ENCODE results near the gene GATA2.

GATA2 gene

DNA sequence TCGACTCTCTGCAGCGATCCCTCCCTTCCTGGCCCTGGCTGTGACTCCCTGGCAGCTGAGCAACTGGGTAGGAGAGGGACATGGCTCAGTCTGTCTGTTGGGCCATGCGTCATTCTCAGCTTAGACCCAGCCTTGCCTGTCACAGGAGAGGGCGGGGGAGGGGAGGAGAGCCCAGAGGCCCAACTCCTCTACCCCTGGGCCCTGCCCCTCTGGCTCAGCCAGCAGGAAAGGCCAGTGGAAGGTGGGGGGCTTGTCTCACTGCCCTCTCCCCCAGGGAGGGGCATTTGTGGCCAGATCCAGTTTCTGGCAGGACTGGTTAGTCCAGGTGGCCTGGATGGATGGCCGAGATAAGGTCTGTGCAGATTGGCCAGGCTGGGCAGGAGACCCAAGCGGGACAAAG is 57.9 kb downstream of the GATA2 start:
- Histone ChIP-seq H3K9ac (ENCODE audit: low read length) (no peak overlapping the region), H3K9me3 (ENCODE audit: insufficient read depth, low read length) (no peaks in the 10 kb centered on the region), H3K4me2 (ENCODE audit: low read depth, low read length, poor library complexity, severe bottlenecking) (no peak overlapping the region), H3K9me2 (replicated peaks; ENCODE audit: insufficient read depth, low read length) (no peaks in the 10 kb centered on the region), H3K4me3 (ENCODE audit: insufficient read depth, low read length, poor library complexity, severe bottlenecking) (no peak overlapping the region), H3K79me2 (ENCODE audit: insufficient read depth, low read length) (no peaks in the 10 kb centered on the region), H3K36me3 (ENCODE audit: low read length) (no peaks in the 10 kb centered on the region), H3K27me3 (ENCODE audit: low read length) (no peaks in the 10 kb centered on the region), H4K20me1 (ENCODE audit: low read depth, low read length) (no peaks in the 10 kb centered on the region), H3K27ac (ENCODE audit: low read depth, low read length) (no peak overlapping the region), H2AFZ (ENCODE audit: low read depth, low read length, severe bottlenecking) (no peak overlapping the region), H3F3A (ENCODE audit: insufficient read depth) (no peaks in the 10 kb centered on the region)
- TF ChIP-seq, protein P1, sequence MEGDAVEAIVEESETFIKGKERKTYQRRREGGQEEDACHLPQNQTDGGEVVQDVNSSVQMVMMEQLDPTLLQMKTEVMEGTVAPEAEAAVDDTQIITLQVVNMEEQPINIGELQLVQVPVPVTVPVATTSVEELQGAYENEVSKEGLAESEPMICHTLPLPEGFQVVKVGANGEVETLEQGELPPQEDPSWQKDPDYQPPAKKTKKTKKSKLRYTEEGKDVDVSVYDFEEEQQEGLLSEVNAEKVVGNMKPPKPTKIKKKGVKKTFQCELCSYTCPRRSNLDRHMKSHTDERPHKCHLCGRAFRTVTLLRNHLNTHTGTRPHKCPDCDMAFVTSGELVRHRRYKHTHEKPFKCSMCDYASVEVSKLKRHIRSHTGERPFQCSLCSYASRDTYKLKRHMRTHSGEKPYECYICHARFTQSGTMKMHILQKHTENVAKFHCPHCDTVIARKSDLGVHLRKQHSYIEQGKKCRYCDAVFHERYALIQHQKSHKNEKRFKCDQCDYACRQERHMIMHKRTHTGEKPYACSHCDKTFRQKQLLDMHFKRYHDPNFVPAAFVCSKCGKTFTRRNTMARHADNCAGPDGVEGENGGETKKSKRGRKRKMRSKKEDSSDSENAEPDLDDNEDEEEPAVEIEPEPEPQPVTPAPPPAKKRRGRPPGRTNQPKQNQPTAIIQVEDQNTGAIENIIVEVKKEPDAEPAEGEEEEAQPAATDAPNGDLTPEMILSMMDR (IDR thresholded peaks at IDR 0.05; ENCODE audit: insufficient read depth, low read length, poor library complexity, severe bottlenecking), result no peak
- TF ChIP-seq EZH2phosphoT487 (conservative IDR thresholded peaks at IDR 0.05; ENCODE audit: low read length), result no peak

DNA sequence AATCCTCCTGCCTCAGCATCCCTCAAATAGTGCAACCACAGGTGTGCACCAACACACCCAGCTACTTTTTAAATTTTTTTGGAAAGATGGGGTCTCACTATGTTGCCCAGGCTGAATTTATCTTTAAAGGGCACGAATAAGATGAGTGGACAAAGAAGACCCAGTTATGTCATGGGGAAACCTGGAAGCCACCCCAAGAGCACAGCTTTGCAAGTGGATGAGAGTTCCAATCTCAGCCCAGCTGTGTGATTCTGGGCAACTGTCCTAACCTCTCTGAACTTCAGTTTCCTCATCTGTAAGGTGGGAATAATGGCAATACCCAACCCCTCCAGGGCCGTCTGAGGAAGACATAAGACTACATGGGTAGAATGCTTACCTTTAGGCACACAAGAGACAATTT is 58.5 kb downstream of the GATA2 start:
- no peaks in the 10 kb centered on the region for H3K9me3 ChIP-seq (ENCODE audit: insufficient read depth, low read length)
- H3K36me3 ChIP-seq (ENCODE audit: low read length), result no peaks in the 10 kb centered on the region
- H3K4me2 ChIP-seq (ENCODE audit: low read depth, low read length, poor library complexity, severe bottlenecking), result no peak overlapping the region
- no peaks in the 10 kb centered on the region for H3K9me2 ChIP-seq (replicated peaks; ENCODE audit: insufficient read depth, low read length)
- H4K20me1 ChIP-seq (ENCODE audit: low read depth, low read length), result no peaks in the 10 kb centered on the region
- no peak overlapping the region for H3K9ac ChIP-seq (ENCODE audit: low read length)
- H3K4me3 ChIP-seq (ENCODE audit: insufficient read depth, low read length, poor library complexity, severe bottlenecking), result no peak overlapping the region
- H3K27me3 ChIP-seq (ENCODE audit: low read length), result no peaks in the 10 kb centered on the region
- TF ChIP-seq EZH2phosphoT487 (conservative IDR thresholded peaks at IDR 0.05; ENCODE audit: low read length), result no peak
- TF ChIP-seq, protein P1 (IDR thresholded peaks at IDR 0.05; ENCODE audit: insufficient read depth, low read length, poor library complexity, severe bottlenecking), result no peak
- no peaks in the 10 kb centered on the region for H3F3A ChIP-seq (ENCODE audit: insufficient read depth)
- no peaks in the 10 kb centered on the region for H3K79me2 ChIP-seq (ENCODE audit: insufficient read depth, low read length)
- H3K27ac ChIP-seq (ENCODE audit: low read depth, low read length), result no peak overlapping the region
- no peak overlapping the region for H2AFZ ChIP-seq (ENCODE audit: low read depth, low read length, severe bottlenecking)

DNA sequence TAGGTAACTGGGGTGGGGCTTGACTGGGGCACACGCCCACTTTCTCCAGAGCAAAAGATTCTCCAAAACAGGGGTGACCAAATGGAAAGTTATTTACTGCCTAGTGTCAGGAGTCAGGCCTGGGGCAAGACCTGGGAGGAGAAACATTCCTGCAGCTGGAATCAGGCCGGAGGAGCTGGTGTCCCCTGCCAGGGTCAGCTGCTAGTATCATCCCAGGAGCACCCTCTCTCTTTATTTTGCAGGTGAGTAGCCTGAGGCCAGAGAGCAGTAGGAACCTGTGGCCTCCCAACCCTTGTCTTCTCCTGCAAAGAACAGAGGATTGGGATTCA is 59.2 kb downstream of the GATA2 start:
- Histone ChIP-seq H2AFZ (ENCODE audit: low read depth, low read length, severe bottlenecking) (no peak overlapping the region), H3K4me3 (ENCODE audit: insufficient read depth, low read length, poor library complexity, severe bottlenecking) (no peak overlapping the region), H3F3A (ENCODE audit: insufficient read depth) (no peaks in the 10 kb centered on the region), H3K27ac (ENCODE audit: low read depth, low read length) (no peak overlapping the region), H3K4me2 (ENCODE audit: low read depth, low read length, poor library complexity, severe bottlenecking) (no peak overlapping the region), H3K36me3 (ENCODE audit: low read length) (no peaks in the 10 kb centered on the region), H3K79me2 (ENCODE audit: insufficient read depth, low read length) (no peaks in the 10 kb centered on the region), H3K9ac (ENCODE audit: low read length) (no peak overlapping the region), H3K9me2 (replicated peaks; ENCODE audit: insufficient read depth, low read length) (no peaks in the 10 kb centered on the region), H4K20me1 (ENCODE audit: low read depth, low read length) (no peaks in the 10 kb centered on the region), H3K9me3 (ENCODE audit: insufficient read depth, low read length) (no peaks in the 10 kb centered on the region), H3K27me3 (ENCODE audit: low read length) (no peaks in the 10 kb centered on the region)
- TF ChIP-seq EZH2phosphoT487 (conservative IDR thresholded peaks at IDR 0.05; ENCODE audit: low read length), result no peak
- TF ChIP-seq, protein P1 (IDR thresholded peaks at IDR 0.05; ENCODE audit: insufficient read depth, low read length, poor library complexity, severe bottlenecking), result no peak

Measured in SU-DHL-6 (cell line).